ENCODE data around the gene RHOB.

- TF ChIP-seq MAX (IDR thresholded peaks at IDR 0.05; ENCODE audit: low read depth, low read length) (no peak), CTCF (IDR thresholded peaks at IDR 0.05; ENCODE audit: low read depth, low read length) (no peak)
Measured at GRCh38 chr2:20478961-20479360, 32.1 kb downstream of the RHOB start.
